Muscle layer of duodenum (tissue), 2 donors: ENCODE data around the gene USP10.
A peak's percentile ranks its signal among the peaks of the same experiment; 100 is the strongest.

Experiments used
- H3K27ac ChIP-seq: one replicate; pipeline ENCODE4 v1.7.0; 2013; ENCODE audit warnings: mild to moderate bottlenecking, low read length
- H3K27me3 ChIP-seq: one replicate; pipeline ENCODE4 v1.7.0; 2013; ENCODE audit warnings: low read depth, mild to moderate bottlenecking, control low read depth, low read length
- H3K36me3 ChIP-seq, 2 donors: one replicate each; pipeline ENCODE4 v1.7.0; 2013; ENCODE audit warnings: low read length in 2 of 2, control low read depth in 1 of 2, mild to moderate bottlenecking in 1 of 2; ENCODE audit not compliant: insufficient read depth in 2 of 2, control insufficient read depth in 1 of 2
- H3K4me1 ChIP-seq, 2 donors: one replicate each; pipeline ENCODE4 v1.7.0; 2013; ENCODE audit warnings: low read length in 2 of 2, mild to moderate bottlenecking in 2 of 2, control low read depth in 1 of 2, moderate library complexity in 1 of 2; ENCODE audit not compliant: insufficient read depth in 2 of 2, control insufficient read depth in 1 of 2
- H3K4me3 ChIP-seq, 2 donors: one replicate each; pipeline ENCODE4 v1.7.0; 2013; ENCODE audit warnings: low read length in 2 of 2, low read depth in 1 of 2, mild to moderate bottlenecking in 1 of 2
- H3K9me3 ChIP-seq, 2 donors: one replicate each; pipeline ENCODE4 v1.7.0; 2013; ENCODE audit warnings: low read length in 2 of 2, control low read depth in 1 of 2, mild to moderate bottlenecking in 1 of 2; ENCODE audit not compliant: control insufficient read depth in 1 of 2
- donor health status: healthy.

USP10 gene

GRCh38 chr16:84816023-84816422 is 116.2 kb downstream of the USP10 start:
- Histone ChIP-seq H3K36me3 (no peaks in the 10 kb centered on the region), H3K4me3 (no peak overlapping the region), H3K27ac (no peak overlapping the region), H3K27me3 (no peaks in the 10 kb centered on the region), H3K4me1 (peaks cover 0 to under 1% of the 10 kb centered on the region in 2 donors), H3K9me3 (no peaks in the 10 kb centered on the region)

- H3K9me3 ChIP-seq: no peaks in the 10 kb centered on the region
- H3K27me3 ChIP-seq: no peaks in the 10 kb centered on the region
- no peak overlapping the region for H3K27ac ChIP-seq
- no peaks in the 10 kb centered on the region for H3K4me1 ChIP-seq
- H3K4me3 ChIP-seq: no peak overlapping the region
- H3K36me3 ChIP-seq: no peaks in the 10 kb centered on the region
Observed at GRCh38 chr16:84816485-84816884, 116.7 kb downstream of the USP10 start.

GRCh38 chr16:84817206-84817605 is 117.4 kb downstream of the USP10 start:
- no peaks in the 10 kb centered on the region for H3K27me3 ChIP-seq
- no peaks in the 10 kb centered on the region for H3K4me1 ChIP-seq
- H3K36me3 ChIP-seq: peaks cover 0 to 2% of the 10 kb centered on the region in 2 donors
- H3K4me3 ChIP-seq: no peak overlapping the region
- no peaks in the 10 kb centered on the region for H3K9me3 ChIP-seq
- no peak overlapping the region for H3K27ac ChIP-seq

GRCh38 chr16:84817613-84818012 is 117.8 kb downstream of the USP10 start:
- Histone ChIP-seq H3K36me3 (peaks cover 0 to 6% of the 10 kb centered on the region in 2 donors), H3K27me3 (no peaks in the 10 kb centered on the region), H3K27ac (no peak overlapping the region), H3K4me1 (no peaks in the 10 kb centered on the region), H3K4me3 (no peak overlapping the region), H3K9me3 (no peaks in the 10 kb centered on the region)

GRCh38 chr16:84818133-84818532 is 118.3 kb downstream of the USP10 start:
- peaks cover 0 to 7% of the 10 kb centered on the region in 2 donors for H3K36me3 ChIP-seq
- H3K4me1 ChIP-seq: peaks cover 0 to under 1% of the 10 kb centered on the region in 2 donors
- H3K9me3 ChIP-seq: no peaks in the 10 kb centered on the region
- no peak overlapping the region for H3K4me3 ChIP-seq
- H3K27ac ChIP-seq: no peak overlapping the region
- no peaks in the 10 kb centered on the region for H3K27me3 ChIP-seq

- H3K27me3 ChIP-seq: no peaks in the 10 kb centered on the region
- H3K9me3 ChIP-seq: no peaks in the 10 kb centered on the region
- peak overlapping the region in 1 of 2 donors; percentile 93 for H3K4me3 ChIP-seq
- H3K4me1 ChIP-seq: peaks cover 0 to 10% of the 10 kb centered on the region in 2 donors
- peaks cover 0 to 7% of the 10 kb centered on the region in 2 donors for H3K36me3 ChIP-seq
- no peak overlapping the region for H3K27ac ChIP-seq
Observed at GRCh38 chr16:84818989-84819643, 119.3 kb downstream of the USP10 start.

- peak within 1 kb of the TSS; percentile 96 for H3K27ac ChIP-seq
- H3K9me3 ChIP-seq: no peaks in the 10 kb centered on the region
- peaks cover 0 to 10% of the 10 kb centered on the region in 2 donors for H3K4me1 ChIP-seq
- H3K27me3 ChIP-seq: no peaks in the 10 kb centered on the region
- peaks cover 0 to 7% of the 10 kb centered on the region in 2 donors for H3K36me3 ChIP-seq
- peak within 1 kb of the TSS; percentile 93 to 98 for H3K4me3 ChIP-seq
Observed at GRCh38 chr16:84819644-84820304, 120.0 kb downstream of the USP10 start, which contains the start of gene CRISPLD2. Gene CRISPLD2 (plus strand): TSS chr16:84819985. CDS start chr16:84838496, 18,511 bp downstream.

GRCh38 chr16:84820305-84820684 is 120.5 kb downstream of the USP10 start:
- Histone ChIP-seq H3K4me3 (peak overlapping the region; percentile 93 to 98), H3K4me1 (peaks cover 0 to 10% of the 10 kb centered on the region in 2 donors), H3K27ac (peak overlapping the region; percentile 96), H3K9me3 (no peaks in the 10 kb centered on the region), H3K36me3 (peaks cover 0 to 7% of the 10 kb centered on the region in 2 donors), H3K27me3 (no peaks in the 10 kb centered on the region)

- Histone ChIP-seq H3K4me3 (peak overlapping the region; percentile 93 to 98), H3K27ac (peak overlapping the region; percentile 96), H3K36me3 (peaks cover 0 to 7% of the 10 kb centered on the region in 2 donors), H3K27me3 (no peaks in the 10 kb centered on the region), H3K4me1 (peaks cover 0 to 10% of the 10 kb centered on the region in 2 donors), H3K9me3 (no peaks in the 10 kb centered on the region)
Observed at GRCh38 chr16:84820771-84821170, 121.0 kb downstream of the USP10 start.

GRCh38 chr16:84821179-84821578 is 121.4 kb downstream of the USP10 start:
- H3K27me3 ChIP-seq: no peaks in the 10 kb centered on the region
- peaks cover 0 to 14% of the 10 kb centered on the region in 2 donors for H3K4me1 ChIP-seq
- peak overlapping the region; percentile 96 for H3K27ac ChIP-seq
- H3K36me3 ChIP-seq: peaks cover 0 to 7% of the 10 kb centered on the region in 2 donors
- no peaks in the 10 kb centered on the region for H3K9me3 ChIP-seq
- H3K4me3 ChIP-seq: peak overlapping the region; percentile 93 to 98

GRCh38 chr16:84821728-84822689 is 122.2 kb downstream of the USP10 start:
- H3K27ac ChIP-seq: peak overlapping the region; percentile 96
- peaks cover 0 to 21% of the 10 kb centered on the region in 2 donors for H3K4me1 ChIP-seq
- peak overlapping the region; percentile 93 to 98 for H3K4me3 ChIP-seq
- H3K36me3 ChIP-seq: peaks cover 0 to 7% of the 10 kb centered on the region in 2 donors
- no peaks in the 10 kb centered on the region for H3K27me3 ChIP-seq
- no peaks in the 10 kb centered on the region for H3K9me3 ChIP-seq
